HG03354 (cell line): ENCODE results near the gene CRYBG2.
A peak's percentile ranks its signal among the peaks of the same experiment; 100 is the strongest.
"Not testable (repeated sequence)": the region's sequence is repeated elsewhere in the genome, so short reads cannot be mapped to it uniquely, and the experiment has no call there.

Experiments used
- ATAC-seq: cut with Tn5 transposase; IDR thresholded peaks from one replicate; pipeline ENCODE4 v1.9.1; 2021; ENCODE audit warnings: mild to moderate bottlenecking; ENCODE audit not compliant: unreplicated experiment, poor library complexity, severe bottlenecking

CRYBG2 gene

GRCh38 chr1:26302733-26303405 lies 51.1 kb downstream of the CRYBG2 start:
- ATAC-seq, result no peak

- no peak for ATAC-seq
These were observed 53.2 kb downstream of the CRYBG2 start for GRCh38 chr1:26300578-26301275.

- no peak for ATAC-seq
These were observed 56.2 kb downstream of the CRYBG2 start for GRCh38 chr1:26297791-26298124.

GRCh38 chr1:26297057-26297790 lies 56.7 kb downstream of the CRYBG2 start:
- ATAC-seq, result no peak

GRCh38 chr1:26296340-26297056 lies 57.4 kb downstream of the CRYBG2 start:
- ATAC-seq, result no peak

- no peak for ATAC-seq
These were observed 58.5 kb downstream of the CRYBG2 start for GRCh38 chr1:26295194-26296138.

- ATAC-seq, result no peak
These were observed 59.9 kb downstream of the CRYBG2 start for GRCh38 chr1:26293911-26294463.

GRCh38 chr1:26292735-26293134 lies 61.2 kb downstream of the CRYBG2 start:
- not testable (repeated sequence) for ATAC-seq

- ATAC-seq, result no peak
These were observed 62.0 kb downstream of the CRYBG2 start for GRCh38 chr1:26291939-26292338.

GRCh38 chr1:26291433-26291832 lies 62.5 kb downstream of the CRYBG2 start:
- ATAC-seq, result no peak

GRCh38 chr1:26290882-26291261 lies 63.1 kb downstream of the CRYBG2 start:
- no peak for ATAC-seq

GRCh38 chr1:26290122-26290881 lies 63.6 kb downstream of the CRYBG2 start:
- no peak for ATAC-seq

- peak; percentile 43 for ATAC-seq
These were observed 64.5 kb downstream of the CRYBG2 start for GRCh38 chr1:26289158-26290059.

GRCh38 chr1:26288311-26288941 lies 65.5 kb downstream of the CRYBG2 start:
- ATAC-seq, result no peak

- ATAC-seq, result no peak
These were observed 66.1 kb downstream of the CRYBG2 start for GRCh38 chr1:26287811-26288210.

GRCh38 chr1:26287033-26287711 lies 66.8 kb downstream of the CRYBG2 start:
- peak; percentile 45 for ATAC-seq
